Endothelial cell of umbilical vein (primary cell): ENCODE measurements around the gene KCND2. TPM values are rescaled to one million over a fixed set of nuclear protein-coding genes. Genes with fewer than 3 reads are reported as not detected.

Experiments
- BruUV-seq: library from RNA; stranded (reverse); fragments of 400-500 nt; replicated peaks from 2 replicates; lab custom pipeline; 2021; lab: Mats Ljungman, UMichigan
- CTCF ChIA-PET: fragments of 300-600, 350-600 bp; sonication (Branson Sonifier 250); formaldehyde crosslinking; loops from one replicate; lab custom pipeline; 2021; ENCODE audit warnings: antibody characterized with exemption, inconsistent platforms; lab: Charles Lee
- POLR2A ChIA-PET: fragments of 300-600, 350-600 bp; sonication (Branson Sonifier 250); formaldehyde crosslinking; loops from one replicate; lab custom pipeline; 2021; ENCODE audit warnings: antibody characterized with exemption, inconsistent platforms; lab: Charles Lee
- DNase-seq: peaks from one replicate; pipeline ENCODE4 v3.0.0-alpha.2; 2011; ENCODE audit warnings: low read depth, low spot score
- FAIRE-seq: peaks from 2 replicates; lab custom pipeline; 2011; peaks lifted over from hg19 to GRCh38; lab: Jason Lieb, UNC
- H2AFZ ChIP-seq: 2 replicates; pipeline ENCODE4 v1.6.0; 2012; ENCODE audit warnings: low read depth, low read length, control low read depth, inconsistent platforms
- H3K27ac ChIP-seq: 2 replicates; pipeline ENCODE4 v1.5.1; 2011; ENCODE audit warnings: low read depth, mild to moderate bottlenecking, control low read depth, low read length, moderate library complexity; ENCODE audit not compliant: insufficient read depth
- H3K27me3 ChIP-seq, 2 experiments: 2 replicates each; pipeline versions ENCODE4 v1.6.0 to v1.6.1; 2011; ENCODE audit warnings: low read length in 2 of 2, mixed read lengths in 1 of 2; ENCODE audit not compliant: control insufficient read depth in 2 of 2, insufficient read depth in 2 of 2
- H3K36me3 ChIP-seq, 2 experiments: 2 replicates in 1 of 2; 3 replicates in 1 of 2; pipeline ENCODE4 v1.5.1; 2011; ENCODE audit warnings: low read length in 2 of 2, mild to moderate bottlenecking in 1 of 2, moderate library complexity in 1 of 2; ENCODE audit not compliant: control insufficient read depth in 2 of 2, insufficient read depth in 2 of 2; ENCODE audit errors: extremely low read depth in 1 of 2
- H3K4me1 ChIP-seq: 3 replicates; pipeline ENCODE4 v1.5.1; 2011; ENCODE audit warnings: mild to moderate bottlenecking, low read length; ENCODE audit not compliant: control insufficient read depth, insufficient read depth; ENCODE audit errors: extremely low read depth
- H3K4me2 ChIP-seq: 2 replicates; pipeline ENCODE4 v1.6.1; 2011; ENCODE audit warnings: low read length, control low read depth, mixed read lengths; ENCODE audit not compliant: insufficient read depth
- H3K4me3 ChIP-seq, 3 experiments: fragments of 200-600 bp in 1 of 3; sonication (generic), shearing (Covaris generic) in 1 of 3; replicated peaks in 1 of 3; 2 replicates each; pipeline ENCODE4 v1.5.1; 2011 to 2016; ENCODE audit warnings: control low read depth in 3 of 3, low read length in 3 of 3, mild to moderate bottlenecking in 2 of 3, inconsistent platforms in 1 of 3, low read depth in 1 of 3, moderate library complexity in 1 of 3; ENCODE audit not compliant: insufficient read depth in 1 of 3
- H3K79me2 ChIP-seq: 2 replicates; pipeline ENCODE4 v1.6.0; 2012; ENCODE audit warnings: low read length, inconsistent platforms; ENCODE audit not compliant: control insufficient read depth, insufficient read depth
- H3K9ac ChIP-seq: replicated peaks from 2 replicates; pipeline ENCODE3; 2011; ENCODE audit warnings: low read length, control low read depth; ENCODE audit not compliant: insufficient read depth; ENCODE audit errors: extremely low read depth
- H3K9me1 ChIP-seq: replicated peaks from 3 replicates; pipeline ENCODE4 v1.6.0; 2011; ENCODE audit warnings: mild to moderate bottlenecking, low read length; ENCODE audit not compliant: control insufficient read depth, insufficient read depth; ENCODE audit errors: extremely low read depth
- H3K9me3 ChIP-seq: replicated peaks from 2 replicates; pipeline ENCODE4 v1.5.1; 2012; ENCODE audit warnings: low read length, inconsistent platforms; ENCODE audit not compliant: control insufficient read depth, insufficient read depth
- H4K20me1 ChIP-seq: replicated peaks from 2 replicates; pipeline ENCODE3; 2011; ENCODE audit warnings: mild to moderate bottlenecking, low read length; ENCODE audit not compliant: control insufficient read depth, insufficient read depth; ENCODE audit errors: extremely low read depth
- EZH2 ChIP-seq: IDR thresholded peaks from 2 replicates; pipeline ENCODE4 v1.6.1; 2012; ENCODE audit warnings: borderline replicate concordance, low read depth, mild to moderate bottlenecking, moderate library complexity, low read length, inconsistent platforms; ENCODE audit not compliant: severe bottlenecking
- FOS ChIP-seq: IDR thresholded peaks from 2 replicates; pipeline ENCODE4 v1.6.1; 2011; ENCODE audit warnings: mild to moderate bottlenecking, low read length, moderate library complexity, borderline replicate concordance; ENCODE audit not compliant: insufficient read depth
- GATA2 ChIP-seq: IDR thresholded peaks from 2 replicates; pipeline ENCODE4 v1.7.0; 2011; ENCODE audit warnings: low read depth, mild to moderate bottlenecking, moderate library complexity, mixed read lengths, low read length; ENCODE audit not compliant: insufficient read length, insufficient read depth
- JUN ChIP-seq: IDR thresholded peaks from 2 replicates; pipeline ENCODE4 v1.6.1; 2011; ENCODE audit warnings: borderline replicate concordance, low read depth; ENCODE audit not compliant: insufficient read length, insufficient read depth
- MAX ChIP-seq: IDR thresholded peaks from 2 replicates; pipeline ENCODE4 v1.6.1; 2011; ENCODE audit not compliant: insufficient read depth, insufficient read length
- MYC ChIP-seq: IDR thresholded peaks from one replicate; pipeline ENCODE4 v1.6.1; 2011; ENCODE audit warnings: mild to moderate bottlenecking, low read depth, low read length
- POLR2A ChIP-seq: IDR thresholded peaks from 2 replicates; pipeline ENCODE4 v1.6.1; 2012; ENCODE audit warnings: low read depth, mild to moderate bottlenecking, control low read depth, low read length
- POLR2AphosphoS5 ChIP-seq: IDR thresholded peaks from 2 replicates; pipeline ENCODE4 v1.6.1; 2012; ENCODE audit warnings: low read depth, mild to moderate bottlenecking, control low read depth, low read length, moderate library complexity; ENCODE audit not compliant: insufficient read depth
- dilution Hi-C: fragments of 300-500 bp; cut with MboI; formaldehyde crosslinking; loops from one replicate; pipeline ENCODE4 v1.15.0; 2019; ENCODE audit warnings: low sequenced_read_pairs; ENCODE audit not compliant: extremely low pct_ligation_motif_present
- intact Hi-C: fragments of 100-400 bp; cut with micrococcal nuclease; formaldehyde crosslinking; loops from one replicate; pipeline ENCODE4 v1.10.0; 2022
- polyA plus RNA-seq, 4 experiments: library from polyadenylated mRNA; depleted of rRNA in 3 of 4; stranded (reverse) in 3 of 4; unstranded in 1 of 4; fragments of >200 nt; gene quantifications; 2 replicates each; pipeline versions ENCODE4 v1.2.1 to v1.2.3, GENCODE V29; 2011 to 2012; ENCODE audit warnings: missing spikeins in 1 of 4
- total RNA-seq: library from RNA; stranded (reverse); gene quantifications from 2 replicates; pipeline ENCODE4 v1.2.3, GENCODE V29; 2021

Gene KCND2
- total and polyA plus RNA-seq, 2 donors (not counting 3 experiments of a cell fraction or from before 2014, with no cell fraction given), result not detected

- FAIRE-seq (no peak), DNase-seq (peak; percentile 14)
- no peak overlapping the region for H3K9ac ChIP-seq
- no peaks in the 10 kb centered on the region for H4K20me1 ChIP-seq
- TF ChIP-seq MAX (no peak), EZH2 (no peak), POLR2A (no peak), POLR2AphosphoS5 (no peak), JUN (no peak), GATA2 (no peak), MYC (no peak), FOS (no peak)
- H3K27me3 ChIP-seq, result no peaks in the 10 kb centered on the region
- no peaks in the 10 kb centered on the region for H3K4me1 ChIP-seq
- CTCF ChIA-PET, result interaction anchor here (1.8 kb wide), 1 partner anchor 10 kb away, joined by 7 read pairs; no protein-coding TSS in a partner anchor
- dilution Hi-C loops, result no loop called here
- no peaks in the 10 kb centered on the region for H3K79me2 ChIP-seq
- no peak overlapping the region for H3K4me3 ChIP-seq
- no peak overlapping the region for H3K4me2 ChIP-seq
- no TSS peak for BruUV-seq
- no peaks in the 10 kb centered on the region for H3K36me3 ChIP-seq
- intact Hi-C loops, result no loop called here
- no peak overlapping the region for H2AFZ ChIP-seq
- no peak overlapping the region for H3K27ac ChIP-seq
- no peaks in the 10 kb centered on the region for H3K9me3 ChIP-seq
- POLR2A ChIA-PET, result no interaction called here
- H3K9me1 ChIP-seq, result no peaks in the 10 kb centered on the region
Measured at GRCh38 chr7:120735791-120736190, 462.8 kb downstream of the KCND2 start.

- H3K9me3 ChIP-seq, result no peaks in the 10 kb centered on the region
- POLR2A ChIA-PET, result no interaction called here
- FAIRE-seq, result no peak
Measured at GRCh38 chr7:120738816-120739215, 465.8 kb downstream of the KCND2 start.

More at GRCh38 chr7:120738816-120739215, 465.8 kb downstream of the KCND2 start:
- Histone ChIP-seq H3K9ac (no peak overlapping the region), H4K20me1 (no peaks in the 10 kb centered on the region), H3K4me2 (no peak overlapping the region), H3K4me1 (no peaks in the 10 kb centered on the region), H3K9me1 (no peaks in the 10 kb centered on the region), H3K27ac (no peak overlapping the region), H3K36me3 (no peaks in the 10 kb centered on the region), H2AFZ (no peak overlapping the region), H3K4me3 (no peak overlapping the region), H3K79me2 (no peaks in the 10 kb centered on the region), H3K27me3 (no peaks in the 10 kb centered on the region)
- DNase-seq, result no peak
- intact Hi-C loops, result no loop called here
- TF ChIP-seq POLR2A, result no peak
- TF ChIP-seq POLR2AphosphoS5, result no peak
- TF ChIP-seq GATA2, result no peak
- no TSS peak for BruUV-seq
- dilution Hi-C loops, result no loop called here
- CTCF ChIA-PET, result interaction anchor here (1.2 to 2.6 kb wide), 2 partner anchors 13 to 53 kb away, joined by 3 to 11 read pairs; no protein-coding TSS in a partner anchor
